ENCODE data around the gene CAPN14. TPM values are rescaled to one million over a fixed set of nuclear protein-coding genes. Genes with fewer than 3 reads are reported as not detected.

Gene CAPN14
- polyA plus RNA-seq, 1 of the 3 experiments (the other 2 are of a cell fraction): 0.08 TPM

- TF ChIP-seq USF2 (IDR thresholded peaks at IDR 0.05; ENCODE audit: borderline replicate concordance, low read depth, low read length): no peak
These were observed 24.9 kb downstream of the CAPN14 start (continued) for GRCh38 chr2:31192396-31192795.

GRCh38 chr2:31191931-31192330 lies 25.4 kb downstream of the CAPN14 start:
- ChIA-PET POLR2A (no interaction called here), CTCF (interaction anchor here (1.6 to 2.9 kb wide), 3 partner anchors 22 to 480 kb away, joined by 5 to 9 read pairs (median 8); no protein-coding TSS in a partner anchor)
- 52% methylated on average over 5 of the region's 11 CpGs for WGBS (ENCODE audit: low lambda C conversion rate)
- H3K79me2 ChIP-seq (ENCODE audit: insufficient read depth): no peaks in the 10 kb centered on the region
- no peak for DNase-seq
- no peak overlapping the region for H3K4me2 ChIP-seq
- H2AFZ ChIP-seq (ENCODE audit: low read depth): no peak overlapping the region
- H3K9me3 ChIP-seq: no peaks in the 10 kb centered on the region
- no peaks in the 10 kb centered on the region for H4K20me1 ChIP-seq (ENCODE audit: insufficient read depth)
- H3F3A ChIP-seq (replicated peaks; ENCODE audit: insufficient read depth): no peaks in the 10 kb centered on the region
- no peak overlapping the region for H3K27ac ChIP-seq (ENCODE audit: low read depth in 2 of 2, low read length in 1 of 2)
- H3K9me2 ChIP-seq: no peaks in the 10 kb centered on the region
- no peaks in the 10 kb centered on the region for H3K36me3 ChIP-seq (replicated peaks in 1 of 2; ENCODE audit: control insufficient read depth in 1 of 2, insufficient read depth in 2 of 2, low read length in 1 of 2)
- no peak overlapping the region for H3K4me3 ChIP-seq (ENCODE audit: low read depth in 2 of 2, low read length in 1 of 2)
- no peak overlapping the region for H3K9ac ChIP-seq
- H3K4me1 ChIP-seq (ENCODE audit: control insufficient read depth in 1 of 2, insufficient read depth in 2 of 2, low read depth in 1 of 2, low read length in 1 of 2): no peaks in the 10 kb centered on the region; a peak in 1 of 4 replicates
- H3K27me3 ChIP-seq (ENCODE audit: insufficient read depth): no peaks in the 10 kb centered on the region; the same call in 1 of the 2 replicates
- TF ChIP-seq CTCF (IDR thresholded peaks at IDR 0.05): no peak
- TF ChIP-seq EP300 (IDR thresholded peaks at IDR 0.05; ENCODE audit: borderline replicate concordance in 1 of 2, low read depth in 1 of 2, low read length in 1 of 2): no peak
- TF ChIP-seq RAD21 (IDR thresholded peaks at IDR 0.05; ENCODE audit: low read length): no peak
- TF ChIP-seq REST (IDR thresholded peaks at IDR 0.05; ENCODE audit: low read depth, low read length): no peak

- Histone ChIP-seq H3K27me3 (ENCODE audit: insufficient read depth) (no peaks in the 10 kb centered on the region), H3K4me3 (ENCODE audit: low read depth in 2 of 2, low read length in 1 of 2) (no peak overlapping the region), H3K27ac (ENCODE audit: low read depth in 2 of 2, low read length in 1 of 2) (no peak overlapping the region), H4K20me1 (ENCODE audit: insufficient read depth) (no peaks in the 10 kb centered on the region), H3K79me2 (ENCODE audit: insufficient read depth) (no peaks in the 10 kb centered on the region), H3F3A (replicated peaks; ENCODE audit: insufficient read depth) (no peaks in the 10 kb centered on the region), H3K9me2 (no peaks in the 10 kb centered on the region), H3K36me3 (replicated peaks in 1 of 2; ENCODE audit: control insufficient read depth in 1 of 2, insufficient read depth in 2 of 2, low read length in 1 of 2) (no peaks in the 10 kb centered on the region), H3K4me2 (no peak overlapping the region), H3K4me1 (ENCODE audit: control insufficient read depth in 1 of 2, insufficient read depth in 2 of 2, low read depth in 1 of 2, low read length in 1 of 2) (no peaks in the 10 kb centered on the region; a peak in 1 of 4 replicates), H2AFZ (ENCODE audit: low read depth) (no peak overlapping the region), H3K9ac (no peak overlapping the region), H3K9me3 (no peaks in the 10 kb centered on the region)
- ChIA-PET CTCF (interaction anchor here (1.1 to 2.9 kb wide), 4 partner anchors 20 to 478 kb away, joined by 3 to 9 read pairs (median 6); no protein-coding TSS in a partner anchor), POLR2A (no interaction called here)
- WGBS (ENCODE audit: low lambda C conversion rate): 20% methylated on average over 1 of the region's 1 CpG
- DNase-seq: no peak
- TF ChIP-seq TEAD4 (IDR thresholded peaks at IDR 0.05; ENCODE audit: borderline replicate concordance, insufficient read depth) (no peak), FOSL2 (IDR thresholded peaks at IDR 0.05; ENCODE audit: borderline replicate concordance, low read depth) (no peak), USF2 (IDR thresholded peaks at IDR 0.05; ENCODE audit: borderline replicate concordance, low read depth, low read length) (no peak), ELF1 (IDR thresholded peaks at IDR 0.05) (no peak), EP300 (IDR thresholded peaks at IDR 0.05; ENCODE audit: borderline replicate concordance in 1 of 2, low read depth in 1 of 2, low read length in 1 of 2) (no peak), RAD21 (IDR thresholded peaks at IDR 0.05; ENCODE audit: low read length) (no peak), EZH2phosphoT487 (IDR thresholded peaks at IDR 0.05; ENCODE audit: borderline replicate concordance, low read depth) (no peak), JUND (IDR thresholded peaks at IDR 0.05) (no peak), YY1 (IDR thresholded peaks at IDR 0.05; ENCODE audit: low read depth) (no peak), POLR2AphosphoS5 (IDR thresholded peaks at IDR 0.05; ENCODE audit: low read depth, low read length) (no peak), CTCF (IDR thresholded peaks at IDR 0.05) (no peak), GATA2 (CRISPR knock-in tag; IDR thresholded peaks at IDR 0.05) (no peak), MEF2A (IDR thresholded peaks at IDR 0.05; ENCODE audit: borderline replicate concordance, low read depth) (no peak), MXI1 (IDR thresholded peaks at IDR 0.05; ENCODE audit: low read depth, low read length) (no peak)
These were observed 27.1 kb downstream of the CAPN14 start for GRCh38 chr2:31190188-31190587.
